ENCODE data around the gene DCAF7. TPM values are rescaled to one million over a fixed set of nuclear protein-coding genes. Genes with fewer than 3 reads are reported as not detected.

Gene DCAF7
- polyA plus RNA-seq, 3 donors = 41.9 to 89.4 (median 58.1) TPM

GRCh38 chr17:63579633-63580032 is 29.4 kb downstream of the DCAF7 start:
- Histone ChIP-seq H3K4me1 (ENCODE audit: control insufficient read depth in 1 of 2, insufficient read depth in 2 of 2, low read length in 2 of 2) (no peaks in the 10 kb centered on the region), H3K4me3 (replicated peaks in 1 of 3; ENCODE audit: low read depth in 2 of 3, low read length in 3 of 3) (no peak overlapping the region), H4K20me1 (ENCODE audit: insufficient read depth, low read length) (peaks cover 80% of the 10 kb centered on the region), H3K9me3 (replicated peaks in 1 of 2; ENCODE audit: control insufficient read depth in 1 of 2, insufficient read depth in 1 of 2, low read length in 2 of 2) (no peaks in the 10 kb centered on the region), H3K36me3 (replicated peaks in 1 of 2; ENCODE audit: control insufficient read depth in 1 of 2, insufficient read depth in 2 of 2, low read length in 2 of 2) (peaks cover 59 to 67% of the 10 kb centered on the region in 2 donors), H3K27ac (ENCODE audit: low read depth in 1 of 2, low read length in 2 of 2) (no peak overlapping the region), H3K4me2 (replicated peaks; ENCODE audit: extremely low read depth, low read length, poor library complexity, severe bottlenecking) (no peak overlapping the region), H3K27me3 (ENCODE audit: control insufficient read depth in 2 of 2, insufficient read depth in 2 of 2, low read length in 2 of 2) (no peaks in the 10 kb centered on the region), H3K79me2 (ENCODE audit: insufficient read depth, low read length) (peaks cover 56% of the 10 kb centered on the region), H3K9ac (ENCODE audit: insufficient read depth, low read length, poor library complexity, severe bottlenecking) (no peak overlapping the region), H2AFZ (ENCODE audit: insufficient read depth, low read depth, low read length, poor library complexity, severe bottlenecking) (no peak overlapping the region)
- Mint-ChIP-seq H3K9me3 (peaks cover 0 to 3% (median 0%) of the 10 kb centered on the region in 7 donors), H3K27ac (peak overlapping the region in 1 of 7 donors; percentile 2), H3K27me3 (ENCODE audit: low read depth in 3 of 3) (no peaks in the 10 kb centered on the region), H3K36me3 (peaks cover 61 to 69% of the 10 kb centered on the region in 2 donors), H3K4me3 (no peak overlapping the region), H3K4me1 (no peaks in the 10 kb centered on the region)
- TF ChIP-seq, protein P1, sequence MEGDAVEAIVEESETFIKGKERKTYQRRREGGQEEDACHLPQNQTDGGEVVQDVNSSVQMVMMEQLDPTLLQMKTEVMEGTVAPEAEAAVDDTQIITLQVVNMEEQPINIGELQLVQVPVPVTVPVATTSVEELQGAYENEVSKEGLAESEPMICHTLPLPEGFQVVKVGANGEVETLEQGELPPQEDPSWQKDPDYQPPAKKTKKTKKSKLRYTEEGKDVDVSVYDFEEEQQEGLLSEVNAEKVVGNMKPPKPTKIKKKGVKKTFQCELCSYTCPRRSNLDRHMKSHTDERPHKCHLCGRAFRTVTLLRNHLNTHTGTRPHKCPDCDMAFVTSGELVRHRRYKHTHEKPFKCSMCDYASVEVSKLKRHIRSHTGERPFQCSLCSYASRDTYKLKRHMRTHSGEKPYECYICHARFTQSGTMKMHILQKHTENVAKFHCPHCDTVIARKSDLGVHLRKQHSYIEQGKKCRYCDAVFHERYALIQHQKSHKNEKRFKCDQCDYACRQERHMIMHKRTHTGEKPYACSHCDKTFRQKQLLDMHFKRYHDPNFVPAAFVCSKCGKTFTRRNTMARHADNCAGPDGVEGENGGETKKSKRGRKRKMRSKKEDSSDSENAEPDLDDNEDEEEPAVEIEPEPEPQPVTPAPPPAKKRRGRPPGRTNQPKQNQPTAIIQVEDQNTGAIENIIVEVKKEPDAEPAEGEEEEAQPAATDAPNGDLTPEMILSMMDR (IDR thresholded peaks at IDR 0.05) = no peak
- intact Hi-C loops (cut with micrococcal nuclease) = no loop called here
- WGBS (ENCODE audit: insufficient coverage) = 99% methylated on average over 9 of the region's 11 CpGs
- no peak for DNase-seq

- intact Hi-C loops (cut with micrococcal nuclease) = no loop called here
- H3K27me3 Mint-ChIP-seq (ENCODE audit: low read depth in 3 of 3) = peaks cover 0 to 6% (median 0%) of the 10 kb centered on the region in 3 donors
Observed at GRCh38 chr17:63587770-63588169, 37.5 kb downstream of the DCAF7 start.

More at GRCh38 chr17:63587770-63588169, 37.5 kb downstream of the DCAF7 start:
- Histone ChIP-seq H3K27me3 (ENCODE audit: control insufficient read depth in 2 of 2, insufficient read depth in 2 of 2, low read length in 2 of 2) (no peaks in the 10 kb centered on the region), H3K4me2 (replicated peaks; ENCODE audit: extremely low read depth, low read length, poor library complexity, severe bottlenecking) (no peak overlapping the region), H2AFZ (ENCODE audit: insufficient read depth, low read depth, low read length, poor library complexity, severe bottlenecking) (no peak overlapping the region), H3K9me3 (replicated peaks in 1 of 2; ENCODE audit: control insufficient read depth in 1 of 2, insufficient read depth in 1 of 2, low read length in 2 of 2) (no peaks in the 10 kb centered on the region), H3K4me3 (replicated peaks in 1 of 3; ENCODE audit: low read depth in 2 of 3, low read length in 3 of 3) (no peak overlapping the region), H3K27ac (ENCODE audit: low read depth in 1 of 2, low read length in 2 of 2) (no peak overlapping the region), H4K20me1 (ENCODE audit: insufficient read depth, low read length) (peaks cover 10% of the 10 kb centered on the region), H3K9ac (ENCODE audit: insufficient read depth, low read length, poor library complexity, severe bottlenecking) (no peak overlapping the region), H3K79me2 (ENCODE audit: insufficient read depth, low read length) (no peaks in the 10 kb centered on the region), H3K4me1 (ENCODE audit: control insufficient read depth in 1 of 2, insufficient read depth in 2 of 2, low read length in 2 of 2) (no peaks in the 10 kb centered on the region), H3K36me3 (replicated peaks in 1 of 2; ENCODE audit: control insufficient read depth in 1 of 2, insufficient read depth in 2 of 2, low read length in 2 of 2) (peaks cover 88 to 98% of the 10 kb centered on the region in 2 donors)
- H3K4me3 Mint-ChIP-seq = no peak overlapping the region
- no peaks in the 10 kb centered on the region for H3K4me1 Mint-ChIP-seq
- DNase-seq = no peak
- peaks cover 78 to 94% of the 10 kb centered on the region in 2 donors for H3K36me3 Mint-ChIP-seq
- TF ChIP-seq, protein P1 (IDR thresholded peaks at IDR 0.05) = no peak
- WGBS (ENCODE audit: insufficient coverage) = no CpG with 5 or more reads among the region's 5 CpGs
- H3K27ac Mint-ChIP-seq = no peak overlapping the region
- no peaks in the 10 kb centered on the region for H3K9me3 Mint-ChIP-seq

All from CD14-positive monocyte (primary cell).